H1 (cell line): ENCODE results near the gene LRP3. TPM values are rescaled to one million over a fixed set of nuclear protein-coding genes. Genes with fewer than 3 reads are reported as not detected.

ENCODE experiments used
- CTCF ChIA-PET: fragments of 300-600 bp; sonication (Branson Sonifier 250); formaldehyde crosslinking; loops from one replicate; lab custom pipeline; 2021; ENCODE audit not compliant: partially characterized antibody; lab: Charles Lee
- POLR2A ChIA-PET: fragments of 300-600 bp; sonication (Branson Sonifier 250); formaldehyde crosslinking; loops from one replicate; lab custom pipeline; 2021; ENCODE audit warnings: inconsistent platforms; ENCODE audit not compliant: partially characterized antibody; lab: Charles Lee
- DNase-seq, 2 experiments: peaks; one replicate each; pipeline versions ENCODE4 v3.0.0 to v3.0.0-alpha.2; 2010 to 2022; ENCODE audit warnings: low spot score in 2 of 2, low read depth in 1 of 2, mixed read lengths in 1 of 2
- FAIRE-seq: peaks from 2 replicates; lab custom pipeline; 2011; peaks lifted over from hg19 to GRCh38; lab: Jason Lieb, UNC
- H2AFZ ChIP-seq: 2 replicates; pipeline ENCODE4 v1.8.1; 2012; ENCODE audit warnings: low read length, inconsistent platforms
- H2AK5ac ChIP-seq: 2 replicates; pipeline ENCODE4 v1.6.1; 2013; ENCODE audit warnings: low read depth, low read length
- H2BK120ac ChIP-seq: replicated peaks from 2 replicates; pipeline ENCODE3; 2013; ENCODE audit warnings: low read depth, low read length, inconsistent platforms
- H2BK12ac ChIP-seq: 2 replicates; pipeline ENCODE4 v1.6.1; 2013; ENCODE audit warnings: low read depth, low read length
- H2BK15ac ChIP-seq: 2 replicates; pipeline ENCODE4 v1.6.1; 2013; ENCODE audit warnings: low read length
- H2BK20ac ChIP-seq: 2 replicates; pipeline ENCODE4 v1.6.1; 2013; ENCODE audit warnings: low read length
- H2BK5ac ChIP-seq: 2 replicates; pipeline ENCODE4 v1.6.1; 2013; ENCODE audit warnings: low read depth, low read length
- H3K14ac ChIP-seq: 2 replicates; pipeline ENCODE4 v1.6.1; 2013; ENCODE audit warnings: inconsistent platforms; ENCODE audit not compliant: insufficient read length
- H3K18ac ChIP-seq: 2 replicates; pipeline ENCODE4 v1.6.1; 2013; ENCODE audit warnings: low read length; ENCODE audit errors: extremely low read depth
- H3K23ac ChIP-seq: 2 replicates; pipeline ENCODE4 v1.6.1; 2013; ENCODE audit warnings: inconsistent platforms; ENCODE audit not compliant: insufficient read length
- H3K23me2 ChIP-seq: 2 replicates; pipeline ENCODE4 v1.6.1; 2013; ENCODE audit warnings: low read depth, low read length
- H3K27ac ChIP-seq: 2 replicates; pipeline ENCODE4 v1.6.1; 2011; ENCODE audit warnings: low read depth, low read length, inconsistent platforms
- H3K27me3 ChIP-seq, 4 experiments: replicated peaks in 1 of 4; 1 replicate in 1 of 4; 2 replicates in 3 of 4; pipeline versions ENCODE4 v1.6.1 to v1.8.1; 2011 to 2013; ENCODE audit warnings: low read length in 3 of 4, mild to moderate bottlenecking in 3 of 4, inconsistent platforms in 2 of 4, mixed read lengths in 2 of 4, moderate library complexity in 1 of 4; ENCODE audit not compliant: control insufficient read depth in 3 of 4, insufficient read depth in 3 of 4; ENCODE audit errors: extremely low read depth in 1 of 4
- H3K36me3 ChIP-seq, 4 experiments: 2 replicates each; pipeline versions ENCODE4 v1.6.1 to v1.8.1; 2011 to 2013; ENCODE audit warnings: mild to moderate bottlenecking in 4 of 4, low read length in 3 of 4, moderate library complexity in 2 of 4, control low read depth in 1 of 4, inconsistent platforms in 1 of 4; ENCODE audit not compliant: insufficient read depth in 4 of 4, control insufficient read depth in 2 of 4
- H3K4ac ChIP-seq: replicated peaks from 2 replicates; pipeline ENCODE3; 2013; ENCODE audit warnings: low read length, low read depth, mixed read lengths, inconsistent platforms; ENCODE audit not compliant: insufficient read length
- H3K4me1 ChIP-seq, 4 experiments: replicated peaks in 1 of 4; 1 replicate in 1 of 4; 2 replicates in 3 of 4; pipeline versions ENCODE4 v1.6.1 to v1.8.1; 2011 to 2013; ENCODE audit warnings: low read length in 3 of 4, inconsistent platforms in 2 of 4, mixed read lengths in 1 of 4; ENCODE audit not compliant: insufficient read depth in 4 of 4, control insufficient read depth in 3 of 4
- H3K4me2 ChIP-seq, 2 experiments: 2 replicates each; pipeline versions ENCODE4 v1.6.1 to v1.8.1; 2011 to 2013; ENCODE audit warnings: low read depth in 2 of 2, low read length in 2 of 2, control low read depth in 1 of 2, inconsistent platforms in 1 of 2, mild to moderate bottlenecking in 1 of 2; ENCODE audit not compliant: insufficient read depth in 1 of 2
- H3K4me3 ChIP-seq, 4 experiments: fragments of 200-600, 300-600 bp in 1 of 4; sonication (generic), shearing (Covaris generic), sonication (Bioruptor Twin) in 1 of 4; 2 replicates each; pipeline versions ENCODE4 v1.5.1 to v1.8.1; 2011 to 2016; ENCODE audit warnings: low read length in 4 of 4, low read depth in 3 of 4, control low read depth in 2 of 4, inconsistent platforms in 2 of 4, mild to moderate bottlenecking in 2 of 4, mixed read lengths in 1 of 4, moderate library complexity in 1 of 4; ENCODE audit not compliant: insufficient read depth in 2 of 4; ENCODE audit errors: extremely low read depth in 1 of 4
- H3K56ac ChIP-seq: replicated peaks from 2 replicates; pipeline ENCODE3; 2013; ENCODE audit warnings: low read depth, mild to moderate bottlenecking, mixed read lengths, low read length, inconsistent platforms; ENCODE audit not compliant: insufficient read length
- H3K79me1 ChIP-seq: 2 replicates; pipeline ENCODE4 v1.6.1; 2013; ENCODE audit warnings: low read depth, low read length, control low read depth
- H3K79me2 ChIP-seq, 2 experiments: 2 replicates each; pipeline versions ENCODE4 v1.6.1 to v1.8.1; 2012 to 2013; ENCODE audit warnings: low read length in 2 of 2, mild to moderate bottlenecking in 2 of 2, inconsistent platforms in 1 of 2; ENCODE audit not compliant: insufficient read depth in 2 of 2, control insufficient read depth in 1 of 2
- H3K9ac ChIP-seq, 4 experiments: replicated peaks in 1 of 4; 1 replicate in 1 of 4; 2 replicates in 3 of 4; pipeline versions ENCODE4 v1.6.1 to v1.8.1; 2011 to 2013; ENCODE audit warnings: low read depth in 3 of 4, low read length in 3 of 4, control low read depth in 2 of 4, mild to moderate bottlenecking in 2 of 4, moderate library complexity in 2 of 4, inconsistent platforms in 1 of 4; ENCODE audit errors: extremely low read depth in 1 of 4
- H3K9me3 ChIP-seq, 2 experiments: 2 replicates each; pipeline versions ENCODE4 v1.6.1 to v1.8.1; 2012 to 2013; ENCODE audit warnings: mild to moderate bottlenecking in 2 of 2, moderate library complexity in 2 of 2, control low read depth in 1 of 2, inconsistent platforms in 1 of 2, low read depth in 1 of 2, low read length in 1 of 2, mixed read lengths in 1 of 2; ENCODE audit not compliant: insufficient read depth in 2 of 2
- H4K20me1 ChIP-seq, 2 experiments: replicated peaks in 1 of 2; 2 replicates each; pipeline versions ENCODE3 to v1.8.1; 2011 to 2013; ENCODE audit warnings: inconsistent platforms in 2 of 2, low read length in 2 of 2, mild to moderate bottlenecking in 1 of 2; ENCODE audit not compliant: insufficient read depth in 2 of 2, control insufficient read depth in 1 of 2
- H4K5ac ChIP-seq: 2 replicates; pipeline ENCODE4 v1.6.1; 2013; ENCODE audit warnings: low read length, low read depth, mixed read lengths, inconsistent platforms; ENCODE audit not compliant: insufficient read length
- H4K8ac ChIP-seq: 2 replicates; pipeline ENCODE4 v1.8.0; 2013; ENCODE audit warnings: mild to moderate bottlenecking, moderate library complexity, low read length, inconsistent platforms; ENCODE audit not compliant: insufficient read depth; ENCODE audit errors: extremely low read depth
- H4K91ac ChIP-seq: replicated peaks from 2 replicates; pipeline ENCODE3; 2013; ENCODE audit warnings: low read length, mixed read lengths, inconsistent platforms; ENCODE audit not compliant: insufficient read length
- BCL11A ChIP-seq, 2 experiments: IDR thresholded peaks; one replicate each; pipeline ENCODE4 v1.6.1; 2011; ENCODE audit warnings: low read depth in 2 of 2, low read length in 2 of 2, mild to moderate bottlenecking in 2 of 2
- CHD1 ChIP-seq: IDR thresholded peaks from 2 replicates; pipeline ENCODE4 v1.6.1; 2012; ENCODE audit warnings: low read depth, low read length, improper control_type of control experiment
- CHD2 ChIP-seq: IDR thresholded peaks from 2 replicates; pipeline ENCODE4 v1.6.1; 2012; ENCODE audit warnings: low read length, improper control_type of control experiment
- EZH2 ChIP-seq: fragments of 200-600 bp; sonication (generic); IDR thresholded peaks from 2 replicates; pipeline ENCODE4 v1.7.1; 2012; ENCODE audit warnings: low read depth, mild to moderate bottlenecking, moderate library complexity, low read length, inconsistent platforms; ENCODE audit not compliant: severe bottlenecking
- GABPA ChIP-seq: IDR thresholded peaks from 2 replicates; pipeline ENCODE4 v1.6.1; 2011; ENCODE audit warnings: mild to moderate bottlenecking, low read length, moderate library complexity, borderline replicate concordance; ENCODE audit not compliant: insufficient read depth
- KDM1A ChIP-seq: fragments of 200-600, 300-600 bp; sonication (generic); IDR thresholded peaks from 2 replicates; pipeline ENCODE4 v1.7.1; 2016; ENCODE audit warnings: mild to moderate bottlenecking, low read length, borderline replicate concordance
- NRF1 ChIP-seq: IDR thresholded peaks from 2 replicates; pipeline ENCODE4 v1.6.1; 2011; ENCODE audit warnings: mild to moderate bottlenecking, low read depth, low read length, improper control_type of control experiment
- POU5F1 ChIP-seq: IDR thresholded peaks from 2 replicates; pipeline ENCODE4 v1.6.1; 2011; ENCODE audit warnings: low read depth, mild to moderate bottlenecking, low read length, moderate library complexity
- RNF2 ChIP-seq: fragments of 200-900, 300-1000 bp; sonication (generic); IDR thresholded peaks from 2 replicates; pipeline ENCODE4 v1.7.1; 2016; ENCODE audit warnings: borderline replicate concordance, low read depth, mild to moderate bottlenecking, antibody characterized with exemption, low read length; ENCODE audit not compliant: poor library complexity, severe bottlenecking; ENCODE audit errors: missing control alignments
- WGBS, 2 experiments: shearing (Covaris generic) in 1 of 2; methylation state at CpG; one replicate each; pipeline versions ENCODE4 v1.1.6 to v1.1.7; 2013 to 2015; ENCODE audit warnings: low lambda C conversion rate in 2 of 2, mixed read lengths in 2 of 2, inconsistent platforms in 1 of 2, low coverage in 1 of 2, missing lambda C conversion rate in 1 of 2; ENCODE audit not compliant: insufficient replicate concordance in 2 of 2, insufficient coverage in 1 of 2, insufficient read length in 1 of 2; ENCODE audit errors: extremely low coverage in 1 of 2, missing lambda C conversion rate in 1 of 2; 5-methylcytosine and 5-hydroxymethylcytosine counted together
- polyA plus RNA-seq, 7 experiments: library from polyadenylated mRNA; depleted of rRNA in 3 of 7; stranded (reverse) in 5 of 7; unstranded in 2 of 7; fragments of >200 nt in 5 of 7; fragments of 200-250 nt in 2 of 7; gene quantifications; 1 replicate in 5 of 7; 2 replicates in 1 of 7; 4 replicates in 1 of 7; pipeline versions ENCODE4 v1.2.1 to v1.2.3, GENCODE V29; 2011 to 2013; ENCODE audit warnings: missing spikeins in 2 of 7, mixed read lengths in 2 of 7
- total RNA-seq: library from RNA; stranded (reverse); fragmentation: NEBNext Ultra II Directional; extraction: Animal tissue kit (Norgen Biotek cat#: 25700); gene quantifications from 2 replicates; pipeline ENCODE4 v1.2.1, GENCODE V29; 2021
- TF ChIP-seq, protein P1 (sequence below): IDR thresholded peaks from 2 replicates; pipeline ENCODE4 v1.6.1; 2012; ENCODE audit warnings: low read length, inconsistent platforms
- TF ChIP-seq, protein P2 (sequence below): IDR thresholded peaks from 2 replicates; pipeline ENCODE4 v1.6.1; 2011; ENCODE audit warnings: low read depth, mild to moderate bottlenecking, low read length; ENCODE audit not compliant: insufficient read depth

Gene LRP3
- total and polyA plus RNA-seq, 2 of the 8 experiments (the other 6 are each of a cell fraction or from before 2014, with no cell fraction given) = 30.3 to 33.7 TPM

- no peak for FAIRE-seq
- H4K20me1 ChIP-seq = peaks cover 0 to 2% of the 10 kb centered on the region in 2 experiments
- CTCF ChIA-PET = interaction anchor here (1.0 to 1.7 kb wide), 3 partner anchors 17 to 34 kb away, joined by 3 read pairs; no protein-coding TSS in a partner anchor
- no peak for TF ChIP-seq GABPA
- TF ChIP-seq, protein P1, sequence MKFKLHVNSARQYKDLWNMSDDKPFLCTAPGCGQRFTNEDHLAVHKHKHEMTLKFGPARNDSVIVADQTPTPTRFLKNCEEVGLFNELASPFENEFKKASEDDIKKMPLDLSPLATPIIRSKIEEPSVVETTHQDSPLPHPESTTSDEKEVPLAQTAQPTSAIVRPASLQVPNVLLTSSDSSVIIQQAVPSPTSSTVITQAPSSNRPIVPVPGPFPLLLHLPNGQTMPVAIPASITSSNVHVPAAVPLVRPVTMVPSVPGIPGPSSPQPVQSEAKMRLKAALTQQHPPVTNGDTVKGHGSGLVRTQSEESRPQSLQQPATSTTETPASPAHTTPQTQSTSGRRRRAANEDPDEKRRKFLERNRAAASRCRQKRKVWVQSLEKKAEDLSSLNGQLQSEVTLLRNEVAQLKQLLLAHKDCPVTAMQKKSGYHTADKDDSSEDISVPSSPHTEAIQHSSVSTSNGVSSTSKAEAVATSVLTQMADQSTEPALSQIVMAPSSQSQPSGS = no peak
- TF ChIP-seq NRF1 = no peak
- no peak for TF ChIP-seq RNF2
- no peak for TF ChIP-seq KDM1A
- no peak for TF ChIP-seq POU5F1
- TF ChIP-seq, protein P2, sequence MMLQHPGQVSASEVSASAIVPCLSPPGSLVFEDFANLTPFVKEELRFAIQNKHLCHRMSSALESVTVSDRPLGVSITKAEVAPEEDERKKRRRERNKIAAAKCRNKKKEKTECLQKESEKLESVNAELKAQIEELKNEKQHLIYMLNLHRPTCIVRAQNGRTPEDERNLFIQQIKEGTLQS = no peak
- no peak for TF ChIP-seq CHD1
- no peak for TF ChIP-seq BCL11A (IDR thresholded peaks at IDR 0.05; ENCODE audit: low read depth in 2 of 2, low read length in 2 of 2)
- no peak for TF ChIP-seq CHD2
- TF ChIP-seq EZH2 = no peak
These were observed 23.8 kb downstream of the LRP3 start for GRCh38 chr19:33217881-33218280.

More at GRCh38 chr19:33217881-33218280, 23.8 kb downstream of the LRP3 start:
- DNase-seq = no peak
- H3K9me3 ChIP-seq = no peaks in the 10 kb centered on the region
- H3K4ac ChIP-seq = no peak overlapping the region
- no peak overlapping the region for H3K4me3 ChIP-seq
- H3K36me3 ChIP-seq = no peaks in the 10 kb centered on the region
- peaks cover 0 to 2% (median under 1%) of the 10 kb centered on the region in 4 experiments; a peak in 2 of 7 replicates for H3K4me1 ChIP-seq
- no peak overlapping the region for H2BK5ac ChIP-seq
- POLR2A ChIA-PET = interaction anchor here (1.1 kb wide), 1 partner anchor 10 kb away, joined by 3 read pairs; no protein-coding TSS in a partner anchor
- no peak overlapping the region for H2BK20ac ChIP-seq
- WGBS, 2 experiments = 85% methylated on average over 7 of the region's 8 CpGs; no CpG with 5 or more reads in 1 of the 2 experiments
- H3K27me3 ChIP-seq = no peaks in the 10 kb centered on the region
- no peak overlapping the region for H2AK5ac ChIP-seq
- no peak overlapping the region for H3K4me2 ChIP-seq
- no peak overlapping the region for H4K8ac ChIP-seq
- no peak overlapping the region for H3K14ac ChIP-seq
- H2BK120ac ChIP-seq = no peak overlapping the region
- no peak overlapping the region for H3K23ac ChIP-seq
- H2AFZ ChIP-seq = no peak overlapping the region
- no peak overlapping the region for H4K5ac ChIP-seq
- H3K9ac ChIP-seq = no peak overlapping the region
- no peak overlapping the region for H4K91ac ChIP-seq
- H3K27ac ChIP-seq = no peak overlapping the region
- no peaks in the 10 kb centered on the region for H3K23me2 ChIP-seq
- H3K56ac ChIP-seq = no peak overlapping the region
- H2BK12ac ChIP-seq = no peak overlapping the region
- no peaks in the 10 kb centered on the region for H3K79me1 ChIP-seq
- no peaks in the 10 kb centered on the region for H3K79me2 ChIP-seq
- H3K18ac ChIP-seq = no peak overlapping the region
- H2BK15ac ChIP-seq = no peak overlapping the region
